ENCODE data around the gene RTBDN.

Gene RTBDN

GRCh38 chr19:12834566-12834943, at the start of gene RTBDN:
RTBDN (minus strand) TSS chr19:12834579; CDS start chr19:12829979, 4,600 bp downstream.
- DNase-seq (ENCODE audit: low spot score) = no peak

DNA sequence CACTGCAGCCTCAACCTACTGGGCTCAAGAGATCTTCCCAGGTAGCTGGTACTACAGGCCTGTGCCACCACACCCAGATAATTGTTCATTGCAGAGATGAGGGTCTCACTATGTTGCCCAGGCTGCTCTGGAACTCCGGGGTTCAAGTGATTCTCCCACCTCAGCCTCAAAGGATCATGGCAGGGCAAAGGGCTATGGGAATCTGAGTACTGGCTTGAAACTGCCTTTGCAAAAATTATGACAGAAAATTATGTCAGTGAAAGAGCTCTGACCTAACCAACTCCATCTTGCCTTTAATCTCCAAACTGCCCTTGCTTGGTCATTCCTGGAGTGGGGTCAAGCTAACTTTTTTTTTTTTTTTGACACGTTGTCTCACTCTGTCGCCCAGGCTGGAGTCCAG, 48.2 kb upstream of the RTBDN start:
- DNase-seq (ENCODE audit: low spot score) = no peak

DNA sequence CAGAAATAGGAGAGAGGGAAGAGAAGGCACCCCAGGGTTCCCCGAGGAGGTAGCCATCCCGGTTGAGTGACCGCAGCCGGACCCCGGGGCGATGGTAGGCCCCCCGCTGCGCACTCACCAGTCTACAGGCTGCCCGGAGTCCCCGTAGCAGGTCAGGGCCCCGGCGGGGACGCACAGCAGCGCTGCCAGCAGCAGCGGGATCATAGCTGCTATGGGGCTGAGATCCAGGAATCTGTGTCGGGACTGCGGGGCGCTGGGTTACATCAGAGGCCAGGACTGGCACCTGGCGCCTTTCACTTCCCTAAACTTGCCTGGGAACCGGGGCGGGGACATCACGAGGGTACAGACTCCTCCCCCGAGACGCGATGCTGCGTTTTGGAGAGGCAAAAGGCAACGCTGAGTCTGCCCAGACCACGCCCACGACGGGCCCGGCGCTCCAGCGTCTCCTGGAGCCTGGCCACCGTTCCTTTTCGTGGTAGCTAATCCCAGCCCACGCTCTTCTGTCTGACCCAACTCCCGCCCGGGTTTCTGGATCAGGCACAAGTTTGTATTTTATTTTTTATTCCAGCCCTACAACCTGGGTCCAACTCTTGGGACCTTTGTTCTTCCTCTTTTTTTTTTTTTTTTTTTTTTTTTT, 46.9 kb upstream of the RTBDN start, which contains the start of gene DNASE2:
DNASE2 (minus strand) TSS at position 278 of the 637 bp plus-strand sequence; CDS start at position 204, 74 bp downstream.
- peak; percentile 92 for DNase-seq (ENCODE audit: low spot score)

GRCh38 chr19:12880551-12881171, 46.3 kb upstream of the RTBDN start:
- DNase-seq (ENCODE audit: low spot score) = no peak

GRCh38 chr19:12875086-12875485, 40.7 kb upstream of the RTBDN start:
- DNase-seq (ENCODE audit: low spot score) = no peak

- no peak for DNase-seq (ENCODE audit: low spot score)
Observed at GRCh38 chr19:12873891-12874745, 39.7 kb upstream of the RTBDN start.

DNA sequence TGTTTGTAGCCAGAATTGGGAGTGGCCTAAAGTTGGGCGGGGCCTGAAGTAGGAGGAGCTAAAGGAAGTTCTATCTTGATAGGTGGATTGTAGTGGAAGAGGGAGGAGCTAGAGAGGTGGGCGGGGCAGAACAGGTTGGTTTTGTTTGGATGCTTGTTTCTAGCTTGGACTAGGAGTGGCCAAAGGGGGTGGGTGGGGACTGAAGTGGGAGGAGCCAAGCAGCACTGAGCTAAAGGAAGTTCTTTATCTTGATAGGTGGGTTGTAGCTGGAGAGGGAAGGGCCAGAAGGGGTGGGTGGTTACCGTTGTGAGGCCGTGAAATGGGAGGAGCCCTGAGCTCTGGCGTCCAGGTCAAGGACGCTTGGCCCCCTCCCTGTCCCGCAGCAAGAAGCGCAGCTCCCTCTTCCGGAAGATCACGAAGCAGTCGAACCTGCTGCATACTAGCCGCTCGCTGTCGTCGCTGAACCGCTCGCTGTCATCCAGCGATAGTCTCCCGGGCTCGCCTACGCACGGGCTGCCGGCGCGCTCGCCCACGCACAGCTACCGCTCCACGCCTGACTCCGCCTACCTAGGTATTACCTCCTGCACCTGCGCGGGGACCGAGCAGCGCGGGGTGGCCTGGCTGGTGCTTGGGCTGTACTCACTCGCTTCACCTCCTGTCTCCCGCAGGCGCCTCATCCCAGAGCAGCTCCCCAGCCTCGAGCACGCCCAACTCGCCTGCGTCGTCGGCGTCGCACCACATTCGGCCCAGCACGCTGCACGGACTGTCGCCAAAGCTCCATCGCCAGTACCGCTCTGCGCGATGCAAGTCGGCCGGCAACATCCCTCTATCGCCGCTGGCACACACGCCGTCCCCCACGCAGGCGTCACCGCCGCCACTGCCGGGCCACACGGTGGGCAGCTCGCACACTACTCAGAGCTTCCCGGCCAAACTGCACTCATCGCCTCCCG, 38.8 kb upstream of the RTBDN start:
- no peak for DNase-seq (ENCODE audit: low spot score)

DNA sequence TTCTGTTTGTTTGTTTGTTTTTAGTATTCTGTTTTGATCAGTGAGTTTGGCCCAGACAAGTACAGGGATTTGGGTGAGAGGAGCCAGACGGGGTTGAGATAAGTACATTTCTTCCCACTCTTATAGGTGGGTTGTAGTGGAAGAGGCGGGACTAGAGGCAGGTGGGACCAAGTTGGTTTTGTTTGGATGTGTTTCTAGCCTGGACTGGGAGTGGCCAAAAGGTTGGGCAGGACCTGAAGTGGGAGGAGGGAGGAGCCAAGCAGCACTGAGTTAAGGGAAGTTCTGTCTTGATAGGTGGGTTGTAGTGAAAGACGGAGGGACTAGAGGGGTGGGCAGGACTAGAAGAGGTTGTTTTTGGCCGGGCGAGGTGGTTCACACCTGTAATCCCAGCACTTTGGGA, 37.9 kb upstream of the RTBDN start:
- no peak for DNase-seq (ENCODE audit: low spot score)

- no peak for DNase-seq (ENCODE audit: low spot score)
Observed at GRCh38 chr19:12871681-12872080, 37.3 kb upstream of the RTBDN start.

- no peak for DNase-seq (ENCODE audit: low spot score)
Observed at GRCh38 chr19:12868540-12869112, 34.2 kb upstream of the RTBDN start.

DNA sequence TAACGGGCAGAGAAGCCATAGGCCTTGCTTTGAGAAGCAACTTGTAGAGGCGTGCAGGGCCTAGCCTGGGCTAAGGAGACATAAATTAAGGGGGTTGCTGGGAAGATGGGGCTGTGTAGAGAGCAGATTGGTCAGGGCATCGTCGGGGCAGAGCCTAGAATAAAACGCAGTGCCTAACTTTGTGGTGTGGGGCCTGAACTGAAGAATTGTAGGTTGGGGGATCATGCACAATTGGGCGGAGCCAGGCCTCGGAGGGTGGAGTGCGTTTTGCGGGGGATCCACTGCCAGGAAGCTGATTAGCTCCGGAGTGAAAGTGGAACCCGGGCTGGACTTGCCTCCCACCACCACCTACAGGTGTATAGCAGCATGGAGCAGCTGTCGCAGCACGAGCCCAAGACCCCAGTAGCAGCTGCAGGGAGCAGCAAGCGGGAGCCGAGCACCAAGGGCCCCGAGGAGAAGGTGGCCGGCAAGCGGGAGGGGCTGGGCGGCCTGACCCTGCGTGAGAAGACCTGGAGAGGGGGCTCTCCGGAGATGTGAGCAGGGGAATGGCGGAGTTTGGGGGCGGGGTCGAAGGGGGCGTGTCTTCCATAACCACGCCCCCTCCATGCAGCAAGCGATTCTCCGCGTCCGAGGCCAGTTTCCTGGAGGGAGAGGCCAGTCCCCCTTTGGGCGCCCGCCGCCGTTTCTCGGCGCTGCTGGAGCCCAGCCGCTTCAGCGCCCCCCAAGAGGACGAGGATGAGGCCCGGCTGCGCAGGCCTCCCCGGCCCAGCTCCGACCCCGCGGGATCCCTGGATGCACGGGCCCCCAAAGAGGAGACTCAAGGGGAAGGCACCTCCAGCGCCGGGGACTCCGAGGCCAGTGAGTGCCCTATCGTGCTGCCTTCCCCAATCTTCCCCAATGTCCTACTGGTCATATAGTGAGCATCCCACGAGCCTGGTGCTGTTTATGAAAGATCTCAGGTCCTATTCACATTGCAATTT, 33.0 kb upstream of the RTBDN start:
- DNase-seq (ENCODE audit: low spot score) = peak; percentile 86

- no peak for DNase-seq (ENCODE audit: low spot score)
Observed at GRCh38 chr19:12866416-12867119, 32.2 kb upstream of the RTBDN start.

DNA sequence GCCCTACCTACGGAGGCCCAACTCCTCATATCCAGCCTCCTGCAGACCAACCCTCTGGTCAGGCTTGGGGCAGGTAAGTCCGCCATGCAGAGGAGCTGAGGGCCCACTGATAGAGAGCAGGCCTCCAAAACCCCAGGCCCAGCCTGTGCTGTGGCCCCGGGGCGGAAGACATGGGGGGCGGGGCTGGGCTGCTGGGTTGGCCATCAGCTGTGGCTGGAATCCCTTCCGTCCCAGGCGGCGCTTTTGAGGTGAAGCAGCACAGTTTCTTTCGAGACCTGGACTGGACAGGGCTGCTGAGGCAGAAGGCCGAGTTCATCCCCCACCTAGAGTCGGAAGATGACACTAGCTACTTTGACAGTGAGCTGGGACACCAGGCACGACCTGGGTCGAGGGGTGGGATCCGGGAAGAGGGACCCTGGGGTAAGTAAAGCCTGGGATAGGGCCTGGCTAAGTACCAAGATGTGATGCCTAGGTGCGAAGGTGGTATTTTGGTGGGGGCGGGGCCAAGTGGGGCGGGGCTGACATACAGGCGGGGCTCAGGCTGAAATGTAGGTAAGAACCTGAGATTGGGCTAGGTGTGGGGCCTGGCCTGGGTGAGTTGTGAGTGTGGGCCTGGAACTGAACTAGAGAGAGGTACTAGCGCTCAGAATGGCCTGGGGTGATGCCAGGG, 31.5 kb upstream of the RTBDN start:
- no peak for DNase-seq (ENCODE audit: low spot score)

- DNase-seq (ENCODE audit: low spot score) = no peak
Observed at GRCh38 chr19:12864721-12865715, 30.6 kb upstream of the RTBDN start.

DNA sequence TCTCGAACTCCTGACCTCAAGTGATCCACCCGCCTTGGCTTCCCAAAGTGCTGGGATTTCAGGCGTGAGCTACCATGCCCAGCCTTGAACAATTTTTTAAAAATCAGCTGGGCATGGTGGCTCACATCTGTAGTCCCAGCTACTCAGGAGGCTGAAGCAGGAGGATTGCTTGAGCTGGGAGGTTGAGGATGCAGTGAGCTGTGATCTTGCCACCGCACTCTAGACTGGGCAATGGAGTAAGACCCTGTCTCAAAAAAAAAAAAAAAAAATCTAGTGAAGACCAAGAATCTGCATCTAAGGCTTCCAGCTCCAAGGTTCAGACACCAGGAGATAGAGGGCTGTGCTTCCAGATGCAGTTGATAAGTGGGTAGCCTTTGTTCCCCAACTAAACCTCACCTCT, 29.8 kb upstream of the RTBDN start:
- DNase-seq (ENCODE audit: low spot score) = no peak

GRCh38 chr19:12859546-12859945, 25.2 kb upstream of the RTBDN start:
- DNase-seq (ENCODE audit: low spot score) = no peak

GRCh38 chr19:12858041-12858928, 23.9 kb upstream of the RTBDN start:
- DNase-seq (ENCODE audit: low spot score) = no peak

Measured in left forelimb (tissue), 1 donor.